PC-3 (cell line): ENCODE data around the gene NFKB2.

ENCODE experiments used
- EZH2 ChIP-seq: fragments of 300-600 bp; sonication (generic); IDR thresholded peaks from one replicate; pipeline ENCODE4 v1.6.1; 2017; ENCODE audit warnings: antibody characterized with exemption, mild to moderate bottlenecking, low read length; ENCODE audit not compliant: unreplicated experiment
- EZH2phosphoT487 ChIP-seq: fragments of 300-600 bp; sonication (generic); IDR thresholded peaks from 2 replicates; pipeline ENCODE4 v1.6.1; 2018; ENCODE audit warnings: mild to moderate bottlenecking, antibody characterized with exemption, low read length, borderline replicate concordance
- TF ChIP-seq, protein P1 (sequence below): fragments of 300-600 bp; sonication (generic); conservative IDR thresholded peaks from 2 replicates; pipeline ENCODE4 v1.5.1; 2017; ENCODE audit warnings: antibody characterized with exemption, low read depth, mild to moderate bottlenecking, low read length

DNA sequence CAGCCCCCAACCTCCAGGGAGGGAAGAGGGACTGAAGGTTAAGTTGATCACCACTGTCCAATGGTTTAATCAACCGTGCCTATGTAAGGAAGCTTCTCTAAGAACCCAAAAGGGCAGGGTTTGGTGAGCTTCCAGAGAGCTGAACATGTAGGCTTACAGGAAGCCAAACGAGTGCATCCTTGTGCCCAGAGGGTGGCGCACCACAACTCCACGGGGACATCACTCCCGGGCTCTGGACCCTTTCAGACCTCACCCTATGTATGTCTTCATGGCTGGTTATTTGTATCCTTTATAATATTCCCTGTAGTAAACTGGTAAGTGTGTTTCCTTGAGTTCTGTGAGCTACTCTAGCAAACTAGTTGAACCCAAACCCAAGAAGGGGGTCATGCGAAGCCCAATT is 11.5 kb upstream of the NFKB2 start:
- TF ChIP-seq EZH2 (no peak), EZH2phosphoT487 (no peak)
- TF ChIP-seq, protein P1, sequence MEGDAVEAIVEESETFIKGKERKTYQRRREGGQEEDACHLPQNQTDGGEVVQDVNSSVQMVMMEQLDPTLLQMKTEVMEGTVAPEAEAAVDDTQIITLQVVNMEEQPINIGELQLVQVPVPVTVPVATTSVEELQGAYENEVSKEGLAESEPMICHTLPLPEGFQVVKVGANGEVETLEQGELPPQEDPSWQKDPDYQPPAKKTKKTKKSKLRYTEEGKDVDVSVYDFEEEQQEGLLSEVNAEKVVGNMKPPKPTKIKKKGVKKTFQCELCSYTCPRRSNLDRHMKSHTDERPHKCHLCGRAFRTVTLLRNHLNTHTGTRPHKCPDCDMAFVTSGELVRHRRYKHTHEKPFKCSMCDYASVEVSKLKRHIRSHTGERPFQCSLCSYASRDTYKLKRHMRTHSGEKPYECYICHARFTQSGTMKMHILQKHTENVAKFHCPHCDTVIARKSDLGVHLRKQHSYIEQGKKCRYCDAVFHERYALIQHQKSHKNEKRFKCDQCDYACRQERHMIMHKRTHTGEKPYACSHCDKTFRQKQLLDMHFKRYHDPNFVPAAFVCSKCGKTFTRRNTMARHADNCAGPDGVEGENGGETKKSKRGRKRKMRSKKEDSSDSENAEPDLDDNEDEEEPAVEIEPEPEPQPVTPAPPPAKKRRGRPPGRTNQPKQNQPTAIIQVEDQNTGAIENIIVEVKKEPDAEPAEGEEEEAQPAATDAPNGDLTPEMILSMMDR: peak; percentile 33; the same call in 1 of the 2 replicates
